Sigmoid colon (tissue), 7 donors: Measurements from ENCODE around the gene SMAD1. TPM values are rescaled to one million over a fixed set of nuclear protein-coding genes. Genes with fewer than 3 reads are reported as not detected.
"Not testable (repeated sequence)": the region's sequence is repeated elsewhere in the genome, so short reads cannot be mapped to it uniquely, and the experiment has no call there.

Experiments
- DNase-seq: peaks from one replicate; pipeline ENCODE4 v3.0.0-alpha.2; 2019
- H3K27ac ChIP-seq, 4 donors: fragments of 200-600 bp; sonication (generic); one replicate each; pipeline ENCODE4 v1.5.1; 2016 to 2019; ENCODE audit warnings: mild to moderate bottlenecking in 1 of 4
- H3K27me3 ChIP-seq, 3 donors: fragments of 200-600 bp; sonication (generic); one replicate each; pipeline ENCODE4 v1.5.1; 2019; ENCODE audit warnings: mild to moderate bottlenecking in 1 of 3
- H3K36me3 ChIP-seq, 4 donors: fragments of 200-600 bp; sonication (generic); one replicate each; pipeline ENCODE4 v1.5.1; 2016 to 2019
- H3K4me1 ChIP-seq, 4 donors: fragments of 200-600 bp; sonication (generic); one replicate each; pipeline ENCODE4 v1.5.1; 2017 to 2019
- H3K4me3 ChIP-seq, 4 donors: fragments of 200-600 bp; sonication (generic); one replicate each; pipeline ENCODE4 v1.5.1; 2017 to 2019; ENCODE audit warnings: mild to moderate bottlenecking in 2 of 4, moderate library complexity in 1 of 4
- H3K9me3 ChIP-seq, 4 donors: fragments of 200-600 bp in 3 of 4; sonication (generic) in 3 of 4; one replicate each; pipeline versions ENCODE4 v1.5.1 to v1.6.1; 2013 to 2019
- EP300 ChIP-seq, 4 donors: sonication (generic); formaldehyde crosslinking; IDR thresholded peaks; one replicate each; pipeline ENCODE4 v1.6.1; 2017; ENCODE audit warnings: antibody characterized with exemption in 4 of 4
- POLR2A ChIP-seq, 2 donors: fragments of 450-650 bp; IDR thresholded peaks; one replicate each; pipeline ENCODE4 v1.6.1; 2016; ENCODE audit warnings: antibody characterized with exemption in 2 of 2, mild to moderate bottlenecking in 2 of 2, moderate library complexity in 2 of 2
- POLR2AphosphoS5 ChIP-seq, 4 donors: sonication (generic); formaldehyde crosslinking; IDR thresholded peaks; one replicate each; pipeline ENCODE4 v1.6.1; 2017; ENCODE audit warnings: antibody characterized with exemption in 4 of 4
- WGBS, 2 donors: extraction: QIAGEN DNeasy Blood & Tissue Kit; methylation state at CpG; one replicate each; pipeline ENCODE4 v1.1.7; 2013; 5-methylcytosine and 5-hydroxymethylcytosine counted together
- intact Hi-C: fragments of 100-400 bp; cut with DNase I; formaldehyde crosslinking; loops from one replicate; pipeline ENCODE4 v1.15.1; 2023
- polyA plus RNA-seq, 3 donors: library from polyadenylated mRNA; stranded (reverse); fragments of 200-250 nt; gene quantifications; one replicate each; pipeline ENCODE4 v1.2.3, GENCODE V29; 2013
- total RNA-seq, 4 donors: library from RNA; depleted of rRNA; stranded (reverse); fragments of >200 nt; gene quantifications; one replicate each; pipeline ENCODE4 v1.1.0, GENCODE V29; 2016
- TF ChIP-seq, protein P1 (sequence below), 4 experiments: fragments of 450-650 bp in 3 of 4; fragments of 200-600 bp in 1 of 4; IDR thresholded peaks; one replicate each; pipeline ENCODE4 v1.5.1; 2016 to 2019; ENCODE audit warnings: antibody characterized with exemption in 4 of 4, mild to moderate bottlenecking in 3 of 4, moderate library complexity in 2 of 4
- donor health status: healthy with polysubstance abuse.
- donor health status: Bipolar disorder and iron deficiency.
- donor health status: healthy.

The SMAD1 gene
- total and polyA plus RNA-seq, 7 donors = 13.8 to 45.7 (median 25.8) TPM

DNA sequence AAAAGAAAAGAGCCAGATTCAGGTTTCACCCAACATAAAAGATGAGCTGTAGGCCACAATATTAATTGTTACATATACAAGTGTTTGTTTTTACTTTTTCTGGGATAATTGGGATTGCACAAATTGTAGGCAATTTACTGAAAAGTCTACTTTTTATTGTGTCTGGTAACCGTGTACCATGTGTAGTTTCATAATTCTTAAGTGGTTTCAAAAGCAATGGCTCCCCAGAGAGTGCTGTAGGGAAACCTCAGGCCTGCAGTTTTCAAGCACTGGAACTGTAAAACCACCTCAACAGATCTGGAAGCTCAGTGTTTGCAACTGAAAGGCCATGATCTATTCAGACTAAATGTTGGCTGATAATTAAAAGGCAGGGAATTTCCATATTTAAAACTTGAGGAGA lies 83.7 kb downstream of the SMAD1 start:
- H3K36me3 ChIP-seq = no peaks in the 10 kb centered on the region
- intact Hi-C loops = no loop called here
- no peak for DNase-seq
- H3K27ac ChIP-seq = no peak overlapping the region
- no peaks in the 10 kb centered on the region for H3K4me1 ChIP-seq
- 17 to 40% methylated on average over 1 of the region's 1 CpG for WGBS, 2 donors
- peaks cover 0 to 5% (median 0%) of the 10 kb centered on the region in 4 donors for H3K9me3 ChIP-seq
- no peaks in the 10 kb centered on the region for H3K27me3 ChIP-seq
- no peak overlapping the region for H3K4me3 ChIP-seq
- TF ChIP-seq, protein P1, sequence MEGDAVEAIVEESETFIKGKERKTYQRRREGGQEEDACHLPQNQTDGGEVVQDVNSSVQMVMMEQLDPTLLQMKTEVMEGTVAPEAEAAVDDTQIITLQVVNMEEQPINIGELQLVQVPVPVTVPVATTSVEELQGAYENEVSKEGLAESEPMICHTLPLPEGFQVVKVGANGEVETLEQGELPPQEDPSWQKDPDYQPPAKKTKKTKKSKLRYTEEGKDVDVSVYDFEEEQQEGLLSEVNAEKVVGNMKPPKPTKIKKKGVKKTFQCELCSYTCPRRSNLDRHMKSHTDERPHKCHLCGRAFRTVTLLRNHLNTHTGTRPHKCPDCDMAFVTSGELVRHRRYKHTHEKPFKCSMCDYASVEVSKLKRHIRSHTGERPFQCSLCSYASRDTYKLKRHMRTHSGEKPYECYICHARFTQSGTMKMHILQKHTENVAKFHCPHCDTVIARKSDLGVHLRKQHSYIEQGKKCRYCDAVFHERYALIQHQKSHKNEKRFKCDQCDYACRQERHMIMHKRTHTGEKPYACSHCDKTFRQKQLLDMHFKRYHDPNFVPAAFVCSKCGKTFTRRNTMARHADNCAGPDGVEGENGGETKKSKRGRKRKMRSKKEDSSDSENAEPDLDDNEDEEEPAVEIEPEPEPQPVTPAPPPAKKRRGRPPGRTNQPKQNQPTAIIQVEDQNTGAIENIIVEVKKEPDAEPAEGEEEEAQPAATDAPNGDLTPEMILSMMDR (IDR thresholded peaks at IDR 0.05) = no peak
- TF ChIP-seq POLR2A (IDR thresholded peaks at IDR 0.05) (no peak), POLR2AphosphoS5 (IDR thresholded peaks at IDR 0.05) (no peak), EP300 (IDR thresholded peaks at IDR 0.05) (no peak)

DNA sequence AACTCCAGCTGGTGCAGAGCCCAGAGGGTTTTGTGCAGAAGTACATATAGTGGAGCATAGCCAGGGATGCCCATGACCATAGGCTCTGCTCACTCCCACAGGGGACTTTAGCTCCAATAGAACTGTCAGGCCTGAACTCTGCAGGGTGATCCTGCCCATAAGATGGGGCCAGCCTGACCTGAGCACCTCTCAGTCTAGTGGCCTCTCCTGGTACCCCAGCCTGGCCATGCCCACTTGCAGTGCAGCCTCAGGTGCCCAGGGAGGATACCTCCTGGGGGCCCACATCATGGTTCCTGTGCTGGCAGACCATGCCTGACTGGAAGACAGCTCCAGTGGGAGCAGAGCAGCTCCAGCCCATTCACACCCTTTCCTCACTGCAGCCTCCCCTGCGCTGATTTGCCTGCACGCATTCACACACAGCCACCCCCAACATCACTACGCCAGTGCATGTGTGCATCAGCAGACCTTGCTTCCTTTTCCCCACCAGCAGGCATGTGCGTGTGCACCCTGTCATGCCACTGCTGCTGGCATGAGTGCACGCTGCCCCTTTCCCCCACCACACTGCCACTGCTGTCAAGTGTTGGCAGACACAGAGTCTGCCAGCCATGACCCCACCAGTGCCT lies 84.5 kb downstream of the SMAD1 start:
- no peak for DNase-seq
- Histone ChIP-seq H3K4me1 (no peaks in the 10 kb centered on the region), H3K27me3 (no peaks in the 10 kb centered on the region), H3K36me3 (no peaks in the 10 kb centered on the region), H3K27ac (no peak overlapping the region), H3K9me3 (peaks cover 0 to 5% (median 0%) of the 10 kb centered on the region in 4 donors), H3K4me3 (no peak overlapping the region)
- intact Hi-C loops = no loop called here
- WGBS, 2 donors = 93 to 95% methylated on average over 5 of the region's 5 CpGs
- TF ChIP-seq POLR2A (IDR thresholded peaks at IDR 0.05) (no peak), POLR2AphosphoS5 (IDR thresholded peaks at IDR 0.05) (no peak), EP300 (IDR thresholded peaks at IDR 0.05) (no peak)

- no peak for TF ChIP-seq POLR2A (IDR thresholded peaks at IDR 0.05)
- TF ChIP-seq, protein P1 (IDR thresholded peaks at IDR 0.05) = no peak
- no peak for TF ChIP-seq EP300 (IDR thresholded peaks at IDR 0.05)
- TF ChIP-seq POLR2AphosphoS5 (IDR thresholded peaks at IDR 0.05) = no peak
- no peak overlapping the region for H3K4me3 ChIP-seq
- H3K36me3 ChIP-seq = no peaks in the 10 kb centered on the region
- no peak for DNase-seq
- no peak overlapping the region for H3K27ac ChIP-seq
- intact Hi-C loops = no loop called here
- WGBS, 2 donors = 81 to 89% methylated on average over 5 of the region's 5 CpGs
- peaks cover 0 to 5% (median 0%) of the 10 kb centered on the region in 4 donors for H3K9me3 ChIP-seq
- H3K4me1 ChIP-seq = no peaks in the 10 kb centered on the region
- no peaks in the 10 kb centered on the region for H3K27me3 ChIP-seq
Observed at GRCh38 chr4:145566768-145567167, 85.1 kb downstream of the SMAD1 start.

- Histone ChIP-seq H3K27ac (no peak overlapping the region), H3K4me3 (no peak overlapping the region), H3K9me3 (peaks cover 0 to 5% (median under 1%) of the 10 kb centered on the region in 4 donors), H3K36me3 (no peaks in the 10 kb centered on the region), H3K27me3 (no peaks in the 10 kb centered on the region), H3K4me1 (no peaks in the 10 kb centered on the region)
- no peak for DNase-seq
- TF ChIP-seq POLR2AphosphoS5 (IDR thresholded peaks at IDR 0.05) (no peak), EP300 (IDR thresholded peaks at IDR 0.05) (no peak), POLR2A (IDR thresholded peaks at IDR 0.05) (no peak)
- TF ChIP-seq, protein P1 (IDR thresholded peaks at IDR 0.05) = no peak
- intact Hi-C loops = no loop called here
- 93 to 94% methylated on average over 2 of the region's 2 CpGs for WGBS, 2 donors
Observed at GRCh38 chr4:145567516-145567915, 85.9 kb downstream of the SMAD1 start.

DNA sequence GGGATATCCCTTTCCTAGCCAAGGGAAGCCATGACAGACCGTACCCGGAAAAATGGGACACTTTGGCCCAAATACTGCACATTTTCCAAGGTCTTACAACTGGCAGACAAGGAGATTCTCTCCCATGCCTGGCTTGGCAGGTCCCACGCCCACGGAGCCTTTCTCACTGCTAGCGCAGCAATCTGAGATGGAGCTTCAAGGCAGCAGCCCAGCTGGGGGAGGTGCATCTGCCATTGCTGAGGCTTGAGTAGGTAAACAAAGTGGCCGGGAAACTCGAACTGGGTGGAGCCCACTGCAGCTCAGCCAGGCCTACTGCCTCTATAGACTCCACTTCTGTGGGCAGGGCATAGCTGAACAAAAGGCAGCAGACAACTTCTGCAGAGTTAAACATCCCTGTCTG lies 92.9 kb downstream of the SMAD1 start:
- H3K4me3 ChIP-seq, H3K9me3 ChIP-seq, DNase-seq, H3K36me3 ChIP-seq, intact Hi-C loops, H3K27ac ChIP-seq, H3K27me3 ChIP-seq, H3K4me1 ChIP-seq: not testable (repeated sequence)
- WGBS, 2 donors = 70 to 85% methylated on average over 7 of the region's 7 CpGs

DNA sequence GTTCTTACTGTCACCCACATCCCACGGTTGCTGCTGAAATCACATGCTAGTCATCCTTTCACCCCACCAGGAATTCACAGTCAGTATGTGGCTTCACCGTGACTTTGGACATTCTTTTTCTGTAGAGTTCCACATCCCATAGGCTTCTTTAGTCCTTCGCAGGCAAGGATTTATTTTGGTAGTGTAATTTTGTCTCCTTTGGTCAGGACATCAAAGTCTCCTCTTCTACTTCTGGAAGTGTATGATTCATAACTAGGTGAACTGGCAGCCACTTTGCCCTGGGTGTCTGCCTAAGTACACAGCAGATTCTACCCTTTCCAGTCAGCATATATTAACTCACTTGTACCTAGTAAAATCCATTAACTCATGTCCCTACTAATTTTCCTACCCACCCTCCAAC lies 99.3 kb downstream of the SMAD1 start:
- WGBS, 2 donors = 65 to 84% methylated on average over 3 of the region's 3 CpGs
- Histone ChIP-seq H3K9me3 (no peaks in the 10 kb centered on the region), H3K36me3 (no peaks in the 10 kb centered on the region), H3K4me1 (no peaks in the 10 kb centered on the region), H3K4me3 (no peak overlapping the region), H3K27me3 (no peaks in the 10 kb centered on the region), H3K27ac (no peak overlapping the region)
- intact Hi-C loops = no loop called here
- DNase-seq = no peak
- TF ChIP-seq EP300 (IDR thresholded peaks at IDR 0.05) (no peak), POLR2A (IDR thresholded peaks at IDR 0.05) (no peak), POLR2AphosphoS5 (IDR thresholded peaks at IDR 0.05) (no peak)
- TF ChIP-seq, protein P1 (IDR thresholded peaks at IDR 0.05) = no peak
